Omental fat pad (tissue), 4 donors: ENCODE measurements around the gene REL. TPM values are rescaled to one million over a fixed set of nuclear protein-coding genes. Genes with fewer than 3 reads are reported as not detected.
"Not testable (repeated sequence)": the region's sequence is repeated elsewhere in the genome, so short reads cannot be mapped to it uniquely, and the experiment has no call there.

Experiments used
- ATAC-seq: fragments of 150-250 bp; one replicate; pipeline ENCODE4 v1.9.1; 2016; ENCODE audit warnings: mild to moderate bottlenecking, moderate library complexity; ENCODE audit not compliant: low FRiP score
- DNase-seq: peaks from one replicate; pipeline ENCODE4 v3.0.0-alpha.2; 2019; ENCODE audit warnings: low spot score
- CTCF ChIP-seq, 3 donors: fragments of 450-650 bp; IDR thresholded peaks; one replicate each; pipeline ENCODE4 v1.5.1; 2016 to 2017; ENCODE audit warnings: antibody characterized with exemption in 3 of 3, mild to moderate bottlenecking in 3 of 3, moderate library complexity in 2 of 3
- total RNA-seq, 4 donors: library from RNA; depleted of rRNA; stranded (reverse); fragments of >200 nt; gene quantifications; one replicate each; pipeline ENCODE4 v1.1.0, GENCODE V29; 2016

Gene REL
- total RNA-seq, 4 donors from 2014 or later, result 15.5 to 128 (median 22.5) TPM

GRCh38 chr2:60890393-60890707 lies 9.0 kb downstream of the REL start:
- DNase-seq (no peak), ATAC-seq (no peak)
- TF ChIP-seq CTCF (IDR thresholded peaks at IDR 0.05), result no peak

GRCh38 chr2:60891180-60891579 lies 9.8 kb downstream of the REL start:
- ATAC-seq (no peak), DNase-seq (no peak)
- TF ChIP-seq CTCF (IDR thresholded peaks at IDR 0.05), result no peak

GRCh38 chr2:60898567-60898966 lies 17.2 kb downstream of the REL start:
- no peak for TF ChIP-seq CTCF (IDR thresholded peaks at IDR 0.05)
- ATAC-seq (no peak), DNase-seq (no peak)

- DNase-seq (no peak), ATAC-seq (no peak)
- no peak for TF ChIP-seq CTCF (IDR thresholded peaks at IDR 0.05)
Observed at GRCh38 chr2:60899230-60899891, 18.0 kb downstream of the REL start.

- TF ChIP-seq CTCF (IDR thresholded peaks at IDR 0.05), result no peak
- DNase-seq, result no peak
- ATAC-seq, result no peak
Observed at GRCh38 chr2:60899892-60900249, 18.5 kb downstream of the REL start.

- not testable (repeated sequence) for ATAC-seq, DNase-seq
Observed at GRCh38 chr2:60901296-60901695, 19.9 kb downstream of the REL start.

- ATAC-seq, DNase-seq: not testable (repeated sequence)
Observed at GRCh38 chr2:60905867-60906266, 24.5 kb downstream of the REL start.

- DNase-seq, result no peak
- TF ChIP-seq CTCF (IDR thresholded peaks at IDR 0.05), result no peak
- ATAC-seq, result no peak
Observed at GRCh38 chr2:60906395-60906794, 25.0 kb downstream of the REL start.
